Measurements from ENCODE around the gene CCDC136.
A peak's percentile ranks its signal among the peaks of the same experiment; 100 is the strongest.

Gene CCDC136

GRCh38 chr7:128757203-128757602, 34.6 kb upstream of the CCDC136 start:
- Histone ChIP-seq H2AFZ (ENCODE audit: low read length, unreplicated experiment) (no peak overlapping the region), H3K27me3 (ENCODE audit: insufficient read depth, low read length) (no peaks in the 10 kb centered on the region), H3K79me2 (ENCODE audit: control insufficient read depth, insufficient read depth, low read length, unreplicated experiment) (peaks cover 74% of the 10 kb centered on the region), H3K27ac (ENCODE audit: low read depth, low read length) (peak overlapping the region; percentile 79), H3K4me3 (ENCODE audit: low read depth, low read length) (no peak overlapping the region), H3K36me3 (ENCODE audit: insufficient read depth, low read length) (peaks cover 67% of the 10 kb centered on the region), H3K4me1 (ENCODE audit: control insufficient read depth, insufficient read depth, low read length, unreplicated experiment) (peaks cover 22% of the 10 kb centered on the region)

GRCh38 chr7:128758553-128758952, 33.2 kb upstream of the CCDC136 start:
- Histone ChIP-seq H3K27ac (ENCODE audit: low read depth, low read length) (no peak overlapping the region), H2AFZ (ENCODE audit: low read length, unreplicated experiment) (no peak overlapping the region), H3K79me2 (ENCODE audit: control insufficient read depth, insufficient read depth, low read length, unreplicated experiment) (peaks cover 64% of the 10 kb centered on the region), H3K4me3 (ENCODE audit: low read depth, low read length) (no peak overlapping the region), H3K36me3 (ENCODE audit: insufficient read depth, low read length) (peaks cover 62% of the 10 kb centered on the region), H3K4me1 (ENCODE audit: control insufficient read depth, insufficient read depth, low read length, unreplicated experiment) (peaks cover 22% of the 10 kb centered on the region), H3K27me3 (ENCODE audit: insufficient read depth, low read length) (no peaks in the 10 kb centered on the region)

DNA sequence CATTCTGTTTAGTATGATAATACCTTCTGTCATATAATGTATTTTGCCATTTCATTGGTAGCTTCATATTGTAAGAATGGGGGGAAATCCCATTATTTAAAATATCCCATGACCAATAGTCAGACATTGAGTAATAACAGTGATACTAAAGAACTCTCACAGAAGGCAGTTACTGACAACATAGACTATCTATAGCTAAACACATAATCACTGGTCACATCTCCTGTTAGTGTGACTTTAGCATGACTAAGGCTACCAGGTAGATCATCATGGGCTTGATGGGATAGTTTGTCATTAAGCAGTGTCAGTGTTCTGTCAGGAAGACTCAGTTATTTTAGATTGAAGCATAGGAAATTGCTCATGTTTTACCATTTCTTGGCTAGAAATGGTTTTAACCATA, 32.5 kb upstream of the CCDC136 start:
- peaks cover 60% of the 10 kb centered on the region for H3K79me2 ChIP-seq (ENCODE audit: control insufficient read depth, insufficient read depth, low read length, unreplicated experiment)
- peaks cover 60% of the 10 kb centered on the region for H3K36me3 ChIP-seq (ENCODE audit: insufficient read depth, low read length)
- H3K27ac ChIP-seq (ENCODE audit: low read depth, low read length), result peak overlapping the region; percentile 11; the same call in 1 of the 2 replicates
- no peak overlapping the region for H3K4me3 ChIP-seq (ENCODE audit: low read depth, low read length)
- H3K4me1 ChIP-seq (ENCODE audit: control insufficient read depth, insufficient read depth, low read length, unreplicated experiment), result peaks cover 22% of the 10 kb centered on the region
- no peaks in the 10 kb centered on the region for H3K27me3 ChIP-seq (ENCODE audit: insufficient read depth, low read length)
- no peak overlapping the region for H2AFZ ChIP-seq (ENCODE audit: low read length, unreplicated experiment)

- Histone ChIP-seq H2AFZ (ENCODE audit: low read length, unreplicated experiment) (no peak overlapping the region), H3K4me3 (ENCODE audit: low read depth, low read length) (no peak overlapping the region), H3K36me3 (ENCODE audit: insufficient read depth, low read length) (peaks cover 68% of the 10 kb centered on the region), H3K79me2 (ENCODE audit: control insufficient read depth, insufficient read depth, low read length, unreplicated experiment) (peaks cover 30% of the 10 kb centered on the region), H3K4me1 (ENCODE audit: control insufficient read depth, insufficient read depth, low read length, unreplicated experiment) (no peaks in the 10 kb centered on the region), H3K27ac (ENCODE audit: low read depth, low read length) (no peak overlapping the region), H3K27me3 (ENCODE audit: insufficient read depth, low read length) (no peaks in the 10 kb centered on the region)
Observed at GRCh38 chr7:128763541-128763940, 28.2 kb upstream of the CCDC136 start.

GRCh38 chr7:128767475-128768110, 24.2 kb upstream of the CCDC136 start:
- Histone ChIP-seq H3K27ac (ENCODE audit: low read depth, low read length) (no peak overlapping the region), H2AFZ (ENCODE audit: low read length, unreplicated experiment) (no peak overlapping the region), H3K4me3 (ENCODE audit: low read depth, low read length) (no peak overlapping the region), H3K27me3 (ENCODE audit: insufficient read depth, low read length) (no peaks in the 10 kb centered on the region), H3K4me1 (ENCODE audit: control insufficient read depth, insufficient read depth, low read length, unreplicated experiment) (no peaks in the 10 kb centered on the region), H3K79me2 (ENCODE audit: control insufficient read depth, insufficient read depth, low read length, unreplicated experiment) (peaks cover 9% of the 10 kb centered on the region), H3K36me3 (ENCODE audit: insufficient read depth, low read length) (peaks cover 75% of the 10 kb centered on the region)

DNA sequence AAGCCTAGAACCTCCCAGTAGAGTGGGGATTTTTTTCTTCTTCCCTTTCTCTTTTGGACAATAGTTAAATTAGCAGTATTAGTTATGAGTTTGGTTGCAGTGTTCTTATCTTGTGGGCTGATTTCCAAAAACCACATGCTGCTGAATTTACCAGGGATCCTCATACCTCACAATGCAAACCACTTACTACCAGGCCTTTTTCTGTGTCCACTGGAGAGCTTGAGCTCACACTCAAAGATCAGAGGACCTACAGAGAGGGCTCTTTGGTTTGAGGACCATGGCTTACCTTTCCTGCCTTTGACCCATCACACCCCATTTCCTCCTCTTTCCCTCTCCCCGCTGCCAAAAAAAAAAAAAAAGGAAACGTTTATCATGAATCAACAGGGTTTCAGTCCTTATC, 21.5 kb upstream of the CCDC136 start:
- H2AFZ ChIP-seq (ENCODE audit: low read length, unreplicated experiment), result no peak overlapping the region
- H3K4me1 ChIP-seq (ENCODE audit: control insufficient read depth, insufficient read depth, low read length, unreplicated experiment), result no peaks in the 10 kb centered on the region
- H3K36me3 ChIP-seq (ENCODE audit: insufficient read depth, low read length), result peaks cover 79% of the 10 kb centered on the region
- no peak overlapping the region for H3K27ac ChIP-seq (ENCODE audit: low read depth, low read length)
- H3K27me3 ChIP-seq (ENCODE audit: insufficient read depth, low read length), result no peaks in the 10 kb centered on the region
- no peak overlapping the region for H3K4me3 ChIP-seq (ENCODE audit: low read depth, low read length)
- H3K79me2 ChIP-seq (ENCODE audit: control insufficient read depth, insufficient read depth, low read length, unreplicated experiment), result peaks cover 5% of the 10 kb centered on the region

- Histone ChIP-seq H3K27ac (ENCODE audit: low read depth, low read length) (no peak overlapping the region), H2AFZ (ENCODE audit: low read length, unreplicated experiment) (no peak overlapping the region), H3K4me3 (ENCODE audit: low read depth, low read length) (no peak overlapping the region), H3K27me3 (ENCODE audit: insufficient read depth, low read length) (no peaks in the 10 kb centered on the region), H3K36me3 (ENCODE audit: insufficient read depth, low read length) (peaks cover 56% of the 10 kb centered on the region), H3K79me2 (ENCODE audit: control insufficient read depth, insufficient read depth, low read length, unreplicated experiment) (no peaks in the 10 kb centered on the region), H3K4me1 (ENCODE audit: control insufficient read depth, insufficient read depth, low read length, unreplicated experiment) (peaks cover 6% of the 10 kb centered on the region)
Observed at GRCh38 chr7:128773604-128774003, 18.2 kb upstream of the CCDC136 start.

DNA sequence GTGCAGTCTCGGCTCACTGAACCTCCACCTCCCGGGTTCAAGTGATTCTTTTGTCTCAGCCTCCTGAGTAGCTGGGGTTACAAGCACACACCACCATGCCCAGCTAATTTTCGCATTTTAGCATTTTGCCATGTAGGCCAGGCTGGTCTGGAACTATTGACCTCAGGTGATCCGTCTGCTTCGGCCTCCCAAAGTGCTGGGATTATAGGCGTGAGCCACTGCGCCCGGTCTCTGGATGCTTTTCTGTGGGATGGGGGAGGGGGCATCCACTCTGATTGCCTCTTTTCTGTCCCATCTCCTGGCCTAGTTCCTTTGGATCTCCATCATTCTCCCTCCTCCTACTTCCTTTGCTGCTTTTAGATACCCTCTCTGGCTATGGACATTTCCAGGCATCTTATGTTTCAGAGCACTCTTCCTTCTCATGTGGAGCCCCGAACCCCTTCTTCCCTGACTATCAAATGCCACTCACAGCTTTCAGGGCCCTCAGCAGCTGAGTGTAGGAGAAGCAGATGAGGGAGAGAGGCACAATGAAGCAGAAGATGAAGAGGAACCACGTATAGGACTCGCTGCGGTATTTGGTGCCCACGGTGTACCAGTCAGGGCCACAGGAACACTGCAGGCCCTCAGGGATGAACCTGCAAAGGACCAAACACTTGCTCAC, 17.6 kb upstream of the CCDC136 start:
- Histone ChIP-seq H2AFZ (ENCODE audit: low read length, unreplicated experiment) (no peak overlapping the region), H3K36me3 (ENCODE audit: insufficient read depth, low read length) (peaks cover 52% of the 10 kb centered on the region), H3K27me3 (ENCODE audit: insufficient read depth, low read length) (no peaks in the 10 kb centered on the region), H3K4me3 (ENCODE audit: low read depth, low read length) (no peak overlapping the region), H3K79me2 (ENCODE audit: control insufficient read depth, insufficient read depth, low read length, unreplicated experiment) (no peaks in the 10 kb centered on the region), H3K4me1 (ENCODE audit: control insufficient read depth, insufficient read depth, low read length, unreplicated experiment) (peaks cover 6% of the 10 kb centered on the region), H3K27ac (ENCODE audit: low read depth, low read length) (no peak overlapping the region)

DNA sequence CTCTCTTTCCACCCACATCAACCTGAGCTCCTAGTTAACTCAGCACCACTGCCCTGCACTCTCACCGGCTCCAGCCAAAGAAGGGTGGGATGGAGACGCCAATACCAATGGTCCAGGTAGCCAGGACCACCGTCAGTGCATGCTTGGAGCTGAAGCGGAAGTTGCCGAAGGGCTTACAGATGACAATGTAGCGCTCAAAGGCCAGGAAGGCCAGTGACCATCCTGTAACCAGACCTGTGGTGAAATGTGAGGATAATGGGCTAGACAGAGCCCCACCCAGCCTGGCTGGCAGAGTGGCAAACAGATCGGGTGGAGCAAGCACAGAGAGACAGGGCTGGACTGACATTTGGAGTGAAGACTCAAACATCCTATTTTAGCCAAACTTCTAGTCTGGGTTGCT, 16.8 kb upstream of the CCDC136 start:
- no peaks in the 10 kb centered on the region for H3K27me3 ChIP-seq (ENCODE audit: insufficient read depth, low read length)

GRCh38 chr7:128775744-128776474, 15.9 kb upstream of the CCDC136 start, which contains the start of gene OPN1SW:
Gene OPN1SW, minus strand, starts transcription at chr7:128775794. Its CDS starts 13 bp downstream, at chr7:128775781.
- H3K36me3 ChIP-seq (ENCODE audit: insufficient read depth, low read length), result peaks cover 35% of the 10 kb centered on the region
- no peak within 1 kb of the TSS for H2AFZ ChIP-seq (ENCODE audit: low read length, unreplicated experiment)
- no peaks in the 10 kb centered on the region for H3K79me2 ChIP-seq (ENCODE audit: control insufficient read depth, insufficient read depth, low read length, unreplicated experiment)
- H3K4me1 ChIP-seq (ENCODE audit: control insufficient read depth, insufficient read depth, low read length, unreplicated experiment), result peaks cover 6% of the 10 kb centered on the region
- no peak within 1 kb of the TSS for H3K27ac ChIP-seq (ENCODE audit: low read depth, low read length)
- no peaks in the 10 kb centered on the region for H3K27me3 ChIP-seq (ENCODE audit: insufficient read depth, low read length)
- H3K4me3 ChIP-seq (ENCODE audit: low read depth, low read length), result no peak within 1 kb of the TSS

More for the DNA sequence above, 16.8 kb upstream of the CCDC136 start:
- peaks cover 44% of the 10 kb centered on the region for H3K36me3 ChIP-seq (ENCODE audit: insufficient read depth, low read length)
- no peak overlapping the region for H3K27ac ChIP-seq (ENCODE audit: low read depth, low read length)
- H2AFZ ChIP-seq (ENCODE audit: low read length, unreplicated experiment), result no peak overlapping the region
- H3K4me3 ChIP-seq (ENCODE audit: low read depth, low read length), result no peak overlapping the region
- H3K4me1 ChIP-seq (ENCODE audit: control insufficient read depth, insufficient read depth, low read length, unreplicated experiment), result peaks cover 6% of the 10 kb centered on the region
- H3K79me2 ChIP-seq (ENCODE audit: control insufficient read depth, insufficient read depth, low read length, unreplicated experiment), result no peaks in the 10 kb centered on the region

Data from ACC112 (cell line).